HCT116 (cell line): Measurements from ENCODE around the gene DIP2B. TPM values are rescaled to one million over a fixed set of nuclear protein-coding genes. Genes with fewer than 3 reads are reported as not detected.

ENCODE experiments used
- ATAC-seq: fragments of 200-7000 bp; cut with Tn5 transposase; 2 replicates; pipeline ENCODE4 v1.9.1; 2020; ENCODE audit warnings: mild to moderate bottlenecking, moderate library complexity
- BruUV-seq: library from RNA; stranded (reverse); fragments of 400-500 nt; replicated peaks from 2 replicates; lab custom pipeline; 2021; lab: Mats Ljungman, UMichigan
- CTCF ChIA-PET: fragments of 300-600 bp; sonication (Branson Sonifier 250); formaldehyde crosslinking; loops from one replicate; lab custom pipeline; 2021; ENCODE audit warnings: antibody characterized with exemption; lab: Charles Lee
- POLR2A ChIA-PET: fragments of 300-600, 350-600 bp; sonication (Branson Sonifier 250); formaldehyde crosslinking; loops from one replicate; lab custom pipeline; 2021; ENCODE audit warnings: antibody characterized with exemption; lab: Charles Lee
- RAD21 ChIA-PET, 2 experiments: fragments of 300-600 bp; sonication (Branson Sonifier 250); formaldehyde crosslinking; loops; one replicate each; lab custom pipeline; 2023; ENCODE audit warnings: low total read pairs in 2 of 2; ENCODE audit not compliant: uncharacterized antibody in 2 of 2, unreplicated experiment in 2 of 2, low non-redundant PET in 1 of 2; lab: Charles Lee
- DNase-seq: peaks from one replicate; pipeline ENCODE4 v3.0.0-alpha.2; 2010; ENCODE audit warnings: low read depth, low spot score
- H2AFZ ChIP-seq: fragments of 200-600 bp; shearing (Covaris generic), sonication (generic); 2 replicates; pipeline ENCODE4 v1.6.1; 2017; ENCODE audit warnings: low read depth, mixed run types, mixed read lengths, antibody characterized with exemption, low read length; ENCODE audit not compliant: poor library complexity, severe bottlenecking
- H3K27ac ChIP-seq: 2 replicates; pipeline ENCODE4 v1.5.1; 2012; ENCODE audit warnings: low read depth, low read length
- H3K27me3 ChIP-seq: fragments of 200-600 bp; sonication (generic); 2 replicates; pipeline ENCODE4 v1.6.1; 2016; ENCODE audit warnings: mixed run types, low read length, mixed read lengths; ENCODE audit not compliant: insufficient read depth
- H3K36me3 ChIP-seq, 2 experiments: fragments of 200-500 bp in 1 of 2; fragments of 200-600 bp in 1 of 2; sonication (Bioruptor generic) in 1 of 2; sonication (generic) in 1 of 2; 2 replicates each; pipeline versions ENCODE4 v1.5.1 to v1.6.1; 2014 to 2016; ENCODE audit warnings: low read length in 2 of 2, inconsistent platforms in 1 of 2, mixed read lengths in 1 of 2, mixed run types in 1 of 2; ENCODE audit not compliant: insufficient read depth in 2 of 2, control insufficient read depth in 1 of 2
- H3K4me1 ChIP-seq, 2 experiments: fragments of 200-600 bp in 1 of 2; sonication (generic) in 1 of 2; 2 replicates each; pipeline versions ENCODE4 v1.5.1 to v1.6.1; 2012 to 2017; ENCODE audit warnings: low read length in 2 of 2, inconsistent platforms in 1 of 2, mild to moderate bottlenecking in 1 of 2, mixed read lengths in 1 of 2, mixed run types in 1 of 2, moderate library complexity in 1 of 2; ENCODE audit not compliant: insufficient read depth in 2 of 2, control insufficient read depth in 1 of 2
- H3K4me2 ChIP-seq: fragments of 200-600 bp; sonication (generic); 2 replicates; pipeline ENCODE4 v1.6.1; 2017; ENCODE audit warnings: mixed run types, low read length, mixed read lengths
- H3K4me3 ChIP-seq, 2 experiments: fragments of 200-600 bp in 1 of 2; sonication (generic) in 1 of 2; replicated peaks in 1 of 2; 2 replicates each; pipeline ENCODE4 v1.5.1; 2011 to 2016; ENCODE audit warnings: low read length in 2 of 2, control low read depth in 1 of 2, low read depth in 1 of 2, mild to moderate bottlenecking in 1 of 2, mixed read lengths in 1 of 2, mixed run types in 1 of 2
- H3K79me2 ChIP-seq: fragments of 200-600 bp; sonication (generic); 2 replicates; pipeline ENCODE4 v1.6.1; 2017; ENCODE audit warnings: mild to moderate bottlenecking, mixed run types, low read length, moderate library complexity, mixed read lengths; ENCODE audit not compliant: insufficient read depth
- H3K9ac ChIP-seq: fragments of 200-600 bp; sonication (generic); 2 replicates; pipeline ENCODE4 v1.6.1; 2016; ENCODE audit warnings: low read length, mixed read lengths
- H3K9me2 ChIP-seq: fragments of 200-600 bp; sonication (generic), shearing (Covaris generic); 2 replicates; pipeline ENCODE4 v1.6.1; 2017; ENCODE audit warnings: mixed run types, mild to moderate bottlenecking, moderate library complexity; ENCODE audit not compliant: insufficient read depth
- H3K9me3 ChIP-seq, 2 experiments: fragments of 200-500 bp in 1 of 2; fragments of 200-600 bp in 1 of 2; sonication (Bioruptor generic) in 1 of 2; sonication (generic) in 1 of 2; 2 replicates each; pipeline ENCODE4 v1.6.1; 2014 to 2017; ENCODE audit warnings: low read length in 2 of 2, mixed read lengths in 2 of 2, inconsistent platforms in 1 of 2, low read depth in 1 of 2, mild to moderate bottlenecking in 1 of 2, mixed run types in 1 of 2, moderate library complexity in 1 of 2; ENCODE audit not compliant: control insufficient read depth in 1 of 2, insufficient read depth in 1 of 2
- H4K20me1 ChIP-seq: fragments of 200-600 bp; sonication (generic), shearing (Covaris generic); 2 replicates; pipeline ENCODE4 v1.6.1; 2017; ENCODE audit warnings: mixed run types, mild to moderate bottlenecking, moderate library complexity; ENCODE audit not compliant: insufficient read depth
- CEBPB ChIP-seq: IDR thresholded peaks from 2 replicates; pipeline ENCODE4 v1.6.1; 2012; ENCODE audit warnings: low read depth
- CTCF ChIP-seq, 3 experiments: fragments of 200-600 bp in 1 of 3; sonication (generic) in 1 of 3; IDR thresholded peaks in 2 of 3; conservative IDR thresholded peaks in 1 of 3; 2 replicates each; pipeline ENCODE4 v1.5.1; 2012 to 2017; ENCODE audit warnings: low read depth in 2 of 3, low read length in 2 of 3, antibody characterized with exemption in 1 of 3, borderline replicate concordance in 1 of 3, control low read depth in 1 of 3, mild to moderate bottlenecking in 1 of 3, mixed read lengths in 1 of 3, mixed run types in 1 of 3, moderate library complexity in 1 of 3; ENCODE audit not compliant: insufficient read depth in 1 of 3
- POLR2A ChIP-seq: IDR thresholded peaks from 2 replicates; pipeline ENCODE4 v1.7.0; 2011; ENCODE audit warnings: borderline replicate concordance; ENCODE audit not compliant: insufficient read depth, insufficient read length; ENCODE audit errors: extremely low read depth
- RAD21 ChIP-seq: IDR thresholded peaks from 2 replicates; pipeline ENCODE4 v1.6.1; 2012; ENCODE audit warnings: low read depth, mild to moderate bottlenecking
- SIN3A ChIP-seq: IDR thresholded peaks from 2 replicates; pipeline ENCODE4 v1.6.1; 2012; ENCODE audit warnings: low read depth
- YY1 ChIP-seq: IDR thresholded peaks from 2 replicates; pipeline ENCODE4 v1.6.1; 2011; ENCODE audit warnings: low read length, low read depth, moderate library complexity, mild to moderate bottlenecking; ENCODE audit not compliant: insufficient replicate concordance; ENCODE audit errors: extremely low read depth
- ZFX ChIP-seq: fragments of 450-650 bp; IDR thresholded peaks from 2 replicates; pipeline ENCODE4 v1.6.1; 2017
- ZNF274 ChIP-seq: fragments of 200-500 bp; sonication (Bioruptor generic); IDR thresholded peaks from 2 replicates; pipeline ENCODE4 v1.6.1; 2014; ENCODE audit warnings: mild to moderate bottlenecking, low read depth, low read length, inconsistent platforms
- intact Hi-C: fragments of 100-400 bp; cut with micrococcal nuclease; formaldehyde crosslinking; loops from 2 replicates; pipeline ENCODE4 v1.10.0; 2022
- total RNA-seq: library from RNA; stranded (reverse); gene quantifications from one replicate; pipeline ENCODE4 v1.2.1, GENCODE V29; 2021; ENCODE audit not compliant: unreplicated experiment
- TF ChIP-seq, protein P1 (sequence below): IDR thresholded peaks from 2 replicates; pipeline ENCODE4 v1.6.1; 2012
- TF ChIP-seq, protein P2 (sequence below): IDR thresholded peaks from 2 replicates; pipeline ENCODE4 v1.6.1; 2011; ENCODE audit warnings: mild to moderate bottlenecking, low read length, moderate library complexity; ENCODE audit not compliant: insufficient replicate concordance; ENCODE audit errors: extremely low read depth

Gene DIP2B
- total RNA-seq, 1 experiment from 2014 or later, result 32.3 TPM

DNA sequence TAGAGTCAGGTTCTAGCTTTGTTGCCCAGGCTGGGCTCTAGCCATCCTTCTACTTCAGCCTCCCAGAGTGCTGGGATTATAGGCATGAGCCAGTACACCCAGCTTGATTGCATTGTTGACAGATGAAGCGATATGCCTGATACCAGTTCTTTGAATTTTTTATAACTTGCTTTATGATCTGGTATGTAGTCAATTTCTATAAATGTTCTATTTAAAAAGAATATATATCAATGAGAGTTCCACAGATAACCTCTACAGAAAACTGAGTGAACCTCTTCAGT lies 99.8 kb downstream of the DIP2B start:
- ATAC-seq, result no peak
- DNase-seq, result no peak
- Histone ChIP-seq H3K27ac (no peak overlapping the region), H3K4me2 (no peak overlapping the region), H3K9me3 (no peaks in the 10 kb centered on the region), H3K79me2 (peaks cover 35% of the 10 kb centered on the region), H3K27me3 (no peaks in the 10 kb centered on the region), H3K4me3 (no peak overlapping the region), H4K20me1 (no peaks in the 10 kb centered on the region), H2AFZ (no peak overlapping the region), H3K36me3 (no peaks in the 10 kb centered on the region), H3K9ac (no peak overlapping the region), H3K4me1 (peaks cover 0 to 2% of the 10 kb centered on the region in 2 experiments; a peak in 1 of 4 replicates), H3K9me2 (no peaks in the 10 kb centered on the region)
- no TSS peak for BruUV-seq
- intact Hi-C loops, result no loop called here
- ChIA-PET POLR2A (no interaction called here), CTCF (no interaction called here), RAD21 (no interaction called here)
- TF ChIP-seq, protein P1, sequence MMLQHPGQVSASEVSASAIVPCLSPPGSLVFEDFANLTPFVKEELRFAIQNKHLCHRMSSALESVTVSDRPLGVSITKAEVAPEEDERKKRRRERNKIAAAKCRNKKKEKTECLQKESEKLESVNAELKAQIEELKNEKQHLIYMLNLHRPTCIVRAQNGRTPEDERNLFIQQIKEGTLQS, result no peak
- TF ChIP-seq CEBPB (no peak), ZFX (no peak), POLR2A (no peak), RAD21 (no peak), SIN3A (no peak), ZNF274 (no peak), YY1 (no peak), CTCF (IDR thresholded peaks at IDR 0.05 in 2 of 3, conservative IDR thresholded peaks at IDR 0.05 in 1 of 3; ENCODE audit: borderline replicate concordance in 1 of 3, insufficient read depth in 1 of 3, low read depth in 2 of 3, low read length in 2 of 3) (no peak)
- TF ChIP-seq, protein P2, sequence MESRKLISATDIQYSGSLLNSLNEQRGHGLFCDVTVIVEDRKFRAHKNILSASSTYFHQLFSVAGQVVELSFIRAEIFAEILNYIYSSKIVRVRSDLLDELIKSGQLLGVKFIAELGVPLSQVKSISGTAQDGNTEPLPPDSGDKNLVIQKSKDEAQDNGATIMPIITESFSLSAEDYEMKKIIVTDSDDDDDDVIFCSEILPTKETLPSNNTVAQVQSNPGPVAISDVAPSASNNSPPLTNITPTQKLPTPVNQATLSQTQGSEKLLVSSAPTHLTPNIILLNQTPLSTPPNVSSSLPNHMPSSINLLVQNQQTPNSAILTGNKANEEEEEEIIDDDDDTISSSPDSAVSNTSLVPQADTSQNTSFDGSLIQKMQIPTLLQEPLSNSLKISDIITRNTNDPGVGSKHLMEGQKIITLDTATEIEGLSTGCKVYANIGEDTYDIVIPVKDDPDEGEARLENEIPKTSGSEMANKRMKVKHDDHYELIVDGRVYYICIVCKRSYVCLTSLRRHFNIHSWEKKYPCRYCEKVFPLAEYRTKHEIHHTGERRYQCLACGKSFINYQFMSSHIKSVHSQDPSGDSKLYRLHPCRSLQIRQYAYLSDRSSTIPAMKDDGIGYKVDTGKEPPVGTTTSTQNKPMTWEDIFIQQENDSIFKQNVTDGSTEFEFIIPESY, result no peak
